Measurements from ENCODE around the gene FCHO2.
"Not testable (repeated sequence)": the region's sequence is repeated elsewhere in the genome, so short reads cannot be mapped to it uniquely, and the experiment has no call there.

Gene FCHO2

DNA sequence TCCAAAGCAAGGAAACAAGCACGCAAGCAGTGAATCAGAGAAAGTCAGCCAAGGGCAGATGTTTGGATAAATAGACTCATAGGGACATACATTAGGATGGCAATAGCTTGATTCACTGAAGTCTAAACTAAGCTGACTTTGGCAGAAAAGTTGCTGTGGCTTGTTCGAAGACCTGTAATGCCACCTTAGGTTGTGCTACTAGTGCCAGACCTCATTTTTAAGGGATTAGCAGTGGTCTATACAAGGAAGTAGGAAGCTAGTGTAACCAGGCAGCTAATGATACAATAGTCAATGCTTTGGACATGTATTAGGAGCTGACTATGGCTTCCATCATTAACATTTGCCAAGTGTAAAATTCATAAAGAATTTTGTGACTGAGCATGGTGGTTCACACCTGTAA is 63.1 kb downstream of the FCHO2 start:
- no peaks in the 10 kb centered on the region for H3K9me3 ChIP-seq (ENCODE audit: severe bottlenecking)
- H3K27ac ChIP-seq (ENCODE audit: poor library complexity, severe bottlenecking), result no peak overlapping the region
- H3K27me3 ChIP-seq (ENCODE audit: insufficient read depth, poor library complexity, severe bottlenecking), result no peaks in the 10 kb centered on the region
- H3K36me3 ChIP-seq (ENCODE audit: low read depth), result peaks cover 29% of the 10 kb centered on the region
- TF ChIP-seq, protein P1, sequence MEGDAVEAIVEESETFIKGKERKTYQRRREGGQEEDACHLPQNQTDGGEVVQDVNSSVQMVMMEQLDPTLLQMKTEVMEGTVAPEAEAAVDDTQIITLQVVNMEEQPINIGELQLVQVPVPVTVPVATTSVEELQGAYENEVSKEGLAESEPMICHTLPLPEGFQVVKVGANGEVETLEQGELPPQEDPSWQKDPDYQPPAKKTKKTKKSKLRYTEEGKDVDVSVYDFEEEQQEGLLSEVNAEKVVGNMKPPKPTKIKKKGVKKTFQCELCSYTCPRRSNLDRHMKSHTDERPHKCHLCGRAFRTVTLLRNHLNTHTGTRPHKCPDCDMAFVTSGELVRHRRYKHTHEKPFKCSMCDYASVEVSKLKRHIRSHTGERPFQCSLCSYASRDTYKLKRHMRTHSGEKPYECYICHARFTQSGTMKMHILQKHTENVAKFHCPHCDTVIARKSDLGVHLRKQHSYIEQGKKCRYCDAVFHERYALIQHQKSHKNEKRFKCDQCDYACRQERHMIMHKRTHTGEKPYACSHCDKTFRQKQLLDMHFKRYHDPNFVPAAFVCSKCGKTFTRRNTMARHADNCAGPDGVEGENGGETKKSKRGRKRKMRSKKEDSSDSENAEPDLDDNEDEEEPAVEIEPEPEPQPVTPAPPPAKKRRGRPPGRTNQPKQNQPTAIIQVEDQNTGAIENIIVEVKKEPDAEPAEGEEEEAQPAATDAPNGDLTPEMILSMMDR (IDR thresholded peaks at IDR 0.05; ENCODE audit: poor library complexity, severe bottlenecking), result no peak
- ATAC-seq (ENCODE audit: low read depth) (no peak), DNase-seq (ENCODE audit: low spot score) (no peak)
- H3K4me1 ChIP-seq (ENCODE audit: insufficient read depth, poor library complexity, severe bottlenecking), result no peaks in the 10 kb centered on the region
- H3K4me3 ChIP-seq (ENCODE audit: severe bottlenecking), result no peak overlapping the region

DNA sequence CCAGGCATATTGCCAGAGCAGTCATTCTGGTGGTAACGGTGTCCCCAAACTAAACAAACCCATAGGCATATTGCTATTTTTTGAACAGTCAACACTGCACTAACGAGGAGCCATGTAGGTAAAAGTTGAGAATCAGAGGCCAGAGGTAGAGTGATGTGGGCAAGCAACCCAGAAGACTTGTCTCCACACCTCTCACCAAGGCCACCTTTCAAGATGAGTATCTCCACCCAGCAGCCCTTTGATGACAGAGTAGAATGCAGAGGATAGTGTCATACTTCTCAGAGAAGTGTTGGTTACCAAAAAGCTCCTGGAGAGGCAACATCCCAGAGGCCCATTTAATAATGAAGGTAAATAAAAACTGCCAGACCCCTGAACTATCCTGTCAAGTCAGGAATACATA is 63.9 kb downstream of the FCHO2 start:
- no peak for DNase-seq (ENCODE audit: low spot score)
- no peaks in the 10 kb centered on the region for H3K27me3 ChIP-seq (ENCODE audit: insufficient read depth, poor library complexity, severe bottlenecking)
- H3K4me1 ChIP-seq (ENCODE audit: insufficient read depth, poor library complexity, severe bottlenecking), result no peaks in the 10 kb centered on the region
- H3K9me3 ChIP-seq (ENCODE audit: severe bottlenecking), result no peaks in the 10 kb centered on the region
- peaks cover 29% of the 10 kb centered on the region for H3K36me3 ChIP-seq (ENCODE audit: low read depth)
- no peak for ATAC-seq (ENCODE audit: low read depth)
- no peak overlapping the region for H3K4me3 ChIP-seq (ENCODE audit: severe bottlenecking)
- H3K27ac ChIP-seq (ENCODE audit: poor library complexity, severe bottlenecking), result no peak overlapping the region
- TF ChIP-seq, protein P1 (IDR thresholded peaks at IDR 0.05; ENCODE audit: poor library complexity, severe bottlenecking), result no peak

DNA sequence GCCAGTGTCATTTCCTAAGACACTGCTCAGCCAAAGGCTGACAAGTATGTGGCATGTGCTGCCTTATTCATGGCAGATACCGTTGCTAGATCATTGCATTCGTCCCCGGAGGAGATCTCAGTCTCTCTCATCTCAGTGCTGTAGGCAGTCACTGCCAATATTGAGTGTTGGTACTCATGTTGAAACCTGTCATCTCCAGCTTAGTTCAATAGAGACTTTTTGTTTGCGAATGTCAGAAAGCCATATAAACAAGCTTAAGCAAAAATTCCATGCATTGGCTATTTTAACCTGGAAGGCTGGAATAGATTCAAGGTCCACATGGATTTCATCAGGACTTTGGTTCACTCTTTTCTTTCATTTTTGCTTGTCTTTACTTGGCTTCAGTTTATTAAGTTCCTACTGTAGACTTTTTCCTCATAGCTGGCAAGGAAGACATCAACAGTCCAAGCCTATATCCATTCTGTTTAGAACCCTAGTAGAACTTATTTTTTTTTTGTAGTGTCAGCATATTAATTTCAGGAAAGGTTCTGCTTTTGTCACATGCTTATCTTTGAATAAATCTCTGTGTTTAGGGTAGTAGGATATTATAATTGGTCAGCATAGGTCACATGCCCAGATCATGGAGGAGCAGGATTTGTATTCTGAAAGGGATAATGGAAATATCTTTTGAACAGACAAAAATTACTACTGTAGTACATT is 66.8 kb downstream of the FCHO2 start:
- H3K27ac ChIP-seq (ENCODE audit: poor library complexity, severe bottlenecking), result no peak overlapping the region
- no peaks in the 10 kb centered on the region for H3K9me3 ChIP-seq (ENCODE audit: severe bottlenecking)
- no peaks in the 10 kb centered on the region for H3K27me3 ChIP-seq (ENCODE audit: insufficient read depth, poor library complexity, severe bottlenecking)
- TF ChIP-seq, protein P1 (IDR thresholded peaks at IDR 0.05; ENCODE audit: poor library complexity, severe bottlenecking), result no peak
- no peak overlapping the region for H3K4me3 ChIP-seq (ENCODE audit: severe bottlenecking)
- ATAC-seq (ENCODE audit: low read depth), result no peak
- H3K36me3 ChIP-seq (ENCODE audit: low read depth), result peaks cover 29% of the 10 kb centered on the region
- no peak for DNase-seq (ENCODE audit: low spot score)
- H3K4me1 ChIP-seq (ENCODE audit: insufficient read depth, poor library complexity, severe bottlenecking), result no peaks in the 10 kb centered on the region

DNA sequence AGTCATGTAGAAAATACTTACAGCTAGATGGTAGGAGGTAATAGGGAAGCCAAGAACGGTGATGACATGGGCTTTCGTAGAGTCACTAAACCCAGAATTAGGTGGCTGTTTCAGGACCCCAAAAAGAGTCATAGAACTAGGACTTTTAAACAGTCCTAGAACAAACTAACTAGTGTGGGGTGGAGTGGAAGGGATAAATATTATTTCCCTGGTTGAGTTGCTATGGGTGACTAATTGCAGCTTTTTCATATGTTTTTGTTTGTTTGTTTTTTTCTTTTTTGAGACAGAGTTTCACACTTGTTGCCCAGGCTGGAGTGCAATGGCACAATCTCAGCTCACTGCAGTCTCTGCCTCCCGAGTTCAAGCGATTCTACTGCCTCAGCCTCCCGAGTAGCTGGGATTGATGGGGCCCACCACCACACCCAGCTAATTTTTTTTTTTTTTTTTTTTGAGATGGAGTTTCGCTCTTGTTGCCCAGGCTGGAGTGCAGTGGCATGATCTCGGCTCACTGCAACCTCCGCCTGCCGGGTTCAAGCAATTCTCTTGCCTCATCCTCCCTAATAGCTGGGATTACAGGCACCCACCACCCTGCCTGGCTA is 69.2 kb downstream of the FCHO2 start:
- not testable (repeated sequence) for ATAC-seq (ENCODE audit: low read depth)

DNA sequence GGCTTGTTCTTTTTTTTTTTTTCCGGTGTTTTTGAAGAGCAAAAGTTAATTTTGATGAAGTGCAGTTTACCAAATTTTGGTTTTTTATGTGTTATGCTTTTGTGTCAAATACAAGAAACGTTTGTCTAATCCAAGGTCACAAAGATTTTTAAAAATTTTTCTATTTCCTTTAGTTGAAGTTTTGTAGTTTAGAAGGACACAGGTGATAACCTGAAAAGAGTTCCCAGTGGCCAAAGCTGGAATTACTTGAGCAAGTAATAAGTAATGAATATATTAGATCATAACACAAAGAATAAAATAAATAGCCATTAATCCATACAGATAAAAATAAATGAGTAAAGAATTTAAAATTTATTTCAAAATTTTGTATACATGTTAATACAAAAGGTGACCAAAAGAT is 71.5 kb downstream of the FCHO2 start:
- no peak for DNase-seq (ENCODE audit: low spot score)
- H3K27ac ChIP-seq (ENCODE audit: poor library complexity, severe bottlenecking), result no peak overlapping the region
- no peak for ATAC-seq (ENCODE audit: low read depth)

More for the DNA sequence above, 69.2 kb downstream of the FCHO2 start:
- not testable (repeated sequence) for H3K27me3 ChIP-seq (ENCODE audit: insufficient read depth, poor library complexity, severe bottlenecking); DNase-seq (ENCODE audit: low spot score); H3K27ac ChIP-seq (ENCODE audit: poor library complexity, severe bottlenecking); H3K9me3 ChIP-seq (ENCODE audit: severe bottlenecking); H3K4me1 ChIP-seq (ENCODE audit: insufficient read depth, poor library complexity, severe bottlenecking); H3K4me3 ChIP-seq (ENCODE audit: severe bottlenecking)
- peaks cover 22% of the 10 kb centered on the region for H3K36me3 ChIP-seq (ENCODE audit: low read depth)

More for the DNA sequence above, 71.5 kb downstream of the FCHO2 start:
- Histone ChIP-seq H3K9me3 (ENCODE audit: severe bottlenecking) (no peaks in the 10 kb centered on the region), H3K4me1 (ENCODE audit: insufficient read depth, poor library complexity, severe bottlenecking) (peaks cover 25% of the 10 kb centered on the region), H3K4me3 (ENCODE audit: severe bottlenecking) (no peak overlapping the region), H3K27me3 (ENCODE audit: insufficient read depth, poor library complexity, severe bottlenecking) (no peaks in the 10 kb centered on the region), H3K36me3 (ENCODE audit: low read depth) (peaks cover 19% of the 10 kb centered on the region)
- TF ChIP-seq, protein P1 (IDR thresholded peaks at IDR 0.05; ENCODE audit: poor library complexity, severe bottlenecking), result peak; percentile 33

Data from RWPE2 (cell line).